SK-N-SH (cell line): ENCODE data around the gene CEP44. TPM values are rescaled to one million over a fixed set of nuclear protein-coding genes. Genes with fewer than 3 reads are reported as not detected.

ENCODE experiments used
- CTCF ChIA-PET: fragments of 300-600, 350-600 bp; formaldehyde crosslinking; extraction: SDS; loops from one replicate; lab custom pipeline; 2021; lab: Yijun Ruan, JAX
- POLR2A ChIA-PET: fragments of 350-600 bp; sonication (Branson Sonifier 250); formaldehyde crosslinking; extraction: SDS; loops from one replicate; lab custom pipeline; 2020; ENCODE audit warnings: antibody characterized with exemption, inconsistent platforms; lab: Yijun Ruan, JAX
- DNase-seq: peaks from one replicate; pipeline ENCODE4 v3.0.0; 2012
- H2AFZ ChIP-seq: fragments of 200-600 bp; sonication (generic); 2 replicates; pipeline ENCODE4 v1.8.1; 2016; ENCODE audit warnings: antibody characterized with exemption, mild to moderate bottlenecking, low read depth
- H3F3A ChIP-seq: fragments of 200-600 bp; sonication (generic); replicated peaks from 2 replicates; pipeline ENCODE3; 2016; ENCODE audit warnings: antibody characterized with exemption, mild to moderate bottlenecking; ENCODE audit not compliant: insufficient read depth
- H3K27ac ChIP-seq, 2 experiments: fragments of 200-500 bp in 1 of 2; fragments of 200-600 bp in 1 of 2; sonication (Bioruptor generic) in 1 of 2; sonication (generic), shearing (Covaris generic) in 1 of 2; 2 replicates each; pipeline versions ENCODE4 v1.5.1 to v1.6.1; 2014 to 2016; ENCODE audit warnings: low read depth in 2 of 2, inconsistent platforms in 1 of 2, low read length in 1 of 2, mild to moderate bottlenecking in 1 of 2, mixed read lengths in 1 of 2
- H3K27me3 ChIP-seq: fragments of 200-600 bp; sonication (generic), shearing (Covaris generic); 2 replicates; pipeline ENCODE4 v1.6.1; 2016; ENCODE audit warnings: mixed run types; ENCODE audit not compliant: insufficient read depth
- H3K36me3 ChIP-seq, 2 experiments: fragments of 200-500 bp in 1 of 2; fragments of 200-600 bp in 1 of 2; sonication (Bioruptor generic) in 1 of 2; sonication (generic) in 1 of 2; replicated peaks in 1 of 2; 2 replicates each; pipeline versions ENCODE3 to v1.5.1; 2014 to 2016; ENCODE audit warnings: low read length in 1 of 2, mild to moderate bottlenecking in 1 of 2; ENCODE audit not compliant: insufficient read depth in 2 of 2, control insufficient read depth in 1 of 2
- H3K4me1 ChIP-seq, 2 experiments: fragments of 200-500 bp in 1 of 2; fragments of 200-600 bp in 1 of 2; sonication (Bioruptor generic) in 1 of 2; sonication (generic), shearing (Covaris generic) in 1 of 2; 2 replicates each; pipeline versions ENCODE4 v1.5.1 to v1.6.1; 2014 to 2016; ENCODE audit warnings: low read depth in 1 of 2, low read length in 1 of 2, mixed run types in 1 of 2; ENCODE audit not compliant: insufficient read depth in 2 of 2, control insufficient read depth in 1 of 2
- H3K4me2 ChIP-seq: fragments of 200-600 bp; sonication (generic), shearing (Covaris generic); 2 replicates; pipeline ENCODE4 v1.6.1; 2017; ENCODE audit warnings: mixed run types
- H3K4me3 ChIP-seq, 2 experiments: fragments of 200-500 bp in 1 of 2; fragments of 200-600 bp in 1 of 2; sonication (Bioruptor generic) in 1 of 2; sonication (generic), shearing (Covaris generic) in 1 of 2; 2 replicates each; pipeline versions ENCODE4 v1.5.1 to v1.8.1; 2014 to 2016; ENCODE audit warnings: low read depth in 2 of 2, inconsistent platforms in 1 of 2, low read length in 1 of 2, mild to moderate bottlenecking in 1 of 2, mixed read lengths in 1 of 2, moderate library complexity in 1 of 2
- H3K79me2 ChIP-seq: fragments of 200-600 bp; sonication (generic); 2 replicates; pipeline ENCODE4 v1.8.1; 2017; ENCODE audit warnings: mild to moderate bottlenecking; ENCODE audit not compliant: insufficient read depth
- H3K9ac ChIP-seq: fragments of 200-600 bp; sonication (generic); 2 replicates; pipeline ENCODE4 v1.6.1; 2017; ENCODE audit warnings: mixed run types
- H3K9me2 ChIP-seq: fragments of 200-600 bp; sonication (generic); 2 replicates; pipeline ENCODE4 v1.6.1; 2017; ENCODE audit warnings: mixed run types
- H3K9me3 ChIP-seq: fragments of 200-600 bp; sonication (generic); 2 replicates; pipeline ENCODE4 v1.6.1; 2017; ENCODE audit warnings: mixed run types, mild to moderate bottlenecking, moderate library complexity
- H4K20me1 ChIP-seq: fragments of 200-600 bp; sonication (generic); 2 replicates; pipeline ENCODE4 v1.6.1; 2017; ENCODE audit warnings: mild to moderate bottlenecking, mixed run types; ENCODE audit not compliant: insufficient read depth
- ELF1 ChIP-seq: IDR thresholded peaks from 2 replicates; pipeline ENCODE4 v1.4.0; 2012
- EP300 ChIP-seq, 2 experiments: IDR thresholded peaks; 2 replicates each; pipeline versions ENCODE4 v1.4.0 to v1.6.1; 2012; ENCODE audit warnings: borderline replicate concordance in 1 of 2, low read depth in 1 of 2, low read length in 1 of 2
- EZH2phosphoT487 ChIP-seq: fragments of 200-600 bp; sonication (generic); IDR thresholded peaks from 2 replicates; pipeline ENCODE4 v1.6.1; 2017; ENCODE audit warnings: low read depth, mixed run types, mild to moderate bottlenecking, antibody characterized with exemption, moderate library complexity, borderline replicate concordance
- FOXM1 ChIP-seq: IDR thresholded peaks from 2 replicates; pipeline ENCODE4 v1.4.0; 2012; ENCODE audit warnings: low read depth, mild to moderate bottlenecking
- GABPA ChIP-seq: IDR thresholded peaks from 2 replicates; pipeline ENCODE4 v1.4.0; 2012; ENCODE audit warnings: low read depth, mild to moderate bottlenecking
- GATA2 ChIP-seq: sonication (generic); formaldehyde crosslinking; IDR thresholded peaks from 2 replicates; pipeline ENCODE4 v1.5.0; 2020; ENCODE audit warnings: mild to moderate bottlenecking, missing genetic modification reagents
- IRF3 ChIP-seq: fragments of 150-350 bp; IDR thresholded peaks from 2 replicates; pipeline ENCODE4 v1.6.1; 2016; ENCODE audit warnings: mild to moderate bottlenecking, low read depth, low read length
- JUND ChIP-seq: IDR thresholded peaks from 2 replicates; pipeline ENCODE4 v1.4.0; 2012
- MAX ChIP-seq: IDR thresholded peaks from 2 replicates; pipeline ENCODE4 v1.4.0; 2012; ENCODE audit warnings: low read depth
- MXI1 ChIP-seq: IDR thresholded peaks from 2 replicates; pipeline ENCODE4 v1.6.1; 2012; ENCODE audit warnings: mild to moderate bottlenecking, low read depth, low read length, improper control_type of control experiment
- NFIC ChIP-seq: IDR thresholded peaks from 2 replicates; pipeline ENCODE4 v1.4.0; 2012; ENCODE audit warnings: borderline replicate concordance
- NRF1 ChIP-seq: IDR thresholded peaks from 2 replicates; pipeline ENCODE4 v1.6.1; 2012; ENCODE audit warnings: low read depth, mild to moderate bottlenecking, low read length
- PBX3 ChIP-seq: IDR thresholded peaks from 2 replicates; pipeline ENCODE4; 2012
- POLR2AphosphoS5 ChIP-seq: IDR thresholded peaks from 2 replicates; pipeline ENCODE4 v1.6.1; 2012; ENCODE audit warnings: low read depth, low read length
- RCOR1 ChIP-seq: fragments of 150-350 bp; IDR thresholded peaks from 2 replicates; pipeline ENCODE4 v1.6.1; 2017; ENCODE audit warnings: antibody characterized with exemption, low read length
- REST ChIP-seq: IDR thresholded peaks from 2 replicates; pipeline ENCODE4 v1.6.1; 2012; ENCODE audit warnings: mild to moderate bottlenecking, low read depth, low read length, moderate library complexity
- SMC3 ChIP-seq: IDR thresholded peaks from 2 replicates; pipeline ENCODE4 v1.6.1; 2012; ENCODE audit warnings: low read depth, low read length, improper control_type of control experiment
- TCF12 ChIP-seq: IDR thresholded peaks from 2 replicates; pipeline ENCODE4 v1.4.0; 2012
- USF2 ChIP-seq: fragments of 150-350 bp; IDR thresholded peaks from 2 replicates; pipeline ENCODE4 v1.6.1; 2017; ENCODE audit warnings: antibody characterized with exemption, low read length, low read depth, borderline replicate concordance
- YY1 ChIP-seq: IDR thresholded peaks from 2 replicates; pipeline ENCODE4 v1.4.0; 2012; ENCODE audit warnings: low read depth, mild to moderate bottlenecking
- ZBTB33 ChIP-seq: IDR thresholded peaks from 2 replicates; pipeline ENCODE4 v1.4.0; 2012; ENCODE audit warnings: low read depth, borderline replicate concordance
- WGBS: methylation state at CpG from one replicate; pipeline ENCODE4 v1.1.6; 2017; ENCODE audit warnings: low lambda C conversion rate; 5-methylcytosine and 5-hydroxymethylcytosine counted together
- polyA plus RNA-seq, 3 experiments: library from polyadenylated mRNA; depleted of rRNA; stranded (reverse); fragments of >200 nt; gene quantifications; 2 replicates each; pipeline ENCODE4 v1.2.3, GENCODE V29; 2012

The CEP44 gene
- polyA plus RNA-seq (2012; rRNA removed), result 3.8 and 7.3 TPM in 2 replicates
- 5.0 and 5.4 TPM in 2 replicates for polyA plus RNA-seq (2012; cell fraction: cytosol; rRNA removed)
- polyA plus RNA-seq (2012; cell fraction: nucleus; rRNA removed), result 7.8 and 16.3 TPM in 2 replicates

- ChIA-PET CTCF (interaction anchor here (1.0 to 1.5 kb wide), 5 partner anchors 16 to 61 kb away, joined by 3 to 7 read pairs (median 4); no protein-coding TSS in a partner anchor), POLR2A (interaction anchor here (1.0 to 2.1 kb wide), 7 partner anchors 15 to 274 kb away, joined by 3 to 7 read pairs (median 3); no protein-coding TSS in a partner anchor)
- peaks cover 3% of the 10 kb centered on the region for H3F3A ChIP-seq
- H3K4me2 ChIP-seq, result peak within 1 kb of the TSS; percentile 80
- DNase-seq, result peak; percentile 68
- peaks cover 4 to 9% of the 10 kb centered on the region in 2 experiments; a peak in 2 of 4 replicates for H3K4me1 ChIP-seq
- peak within 1 kb of the TSS; percentile 96 for H2AFZ ChIP-seq
- H3K27ac ChIP-seq, result peak within 1 kb of the TSS; percentile 99
- no peak for TF ChIP-seq EZH2phosphoT487
- TF ChIP-seq FOXM1, result peak; percentile 63
- no peak for TF ChIP-seq NFIC
- peak; percentile 77; the same call in 1 of the 2 replicates for TF ChIP-seq MAX
- TF ChIP-seq NRF1, result peak; percentile 41; the same call in 1 of the 2 replicates
- no peak for TF ChIP-seq JUND
- TF ChIP-seq RCOR1, result no peak
- peak; percentile 68 for TF ChIP-seq POLR2AphosphoS5
- no peak for TF ChIP-seq REST
- no peak for TF ChIP-seq IRF3
- 0 out of 2 replicates have a peak, but pooled peaks have one; percentile 16 for TF ChIP-seq ZBTB33
- no peak for TF ChIP-seq USF2
- TF ChIP-seq TCF12, result 0 out of 2 replicates have a peak, but pooled peaks have one; percentile 35
- TF ChIP-seq PBX3, result no peak
- peak; percentile 75 for TF ChIP-seq YY1
- TF ChIP-seq GABPA, result peak; percentile 85
- TF ChIP-seq EP300 (IDR thresholded peaks at IDR 0.05; ENCODE audit: borderline replicate concordance in 1 of 2, low read depth in 1 of 2, low read length in 1 of 2), result peak; percentile 72 to 94; a peak in 3 of 4 replicates
- peak; percentile 15; the same call in 1 of the 2 replicates for TF ChIP-seq MXI1
- TF ChIP-seq SMC3, result no peak
- no peak for TF ChIP-seq GATA2
- peak; percentile 93 for TF ChIP-seq ELF1
- no peaks in the 10 kb centered on the region for H3K9me2 ChIP-seq
- H3K9me3 ChIP-seq, result peaks cover 10% of the 10 kb centered on the region; the same call in 1 of the 2 replicates
- WGBS, result under 1% methylated on average over 31 of the region's 52 CpGs
- peaks cover 8 to 22% of the 10 kb centered on the region in 2 experiments for H3K36me3 ChIP-seq
- no peaks in the 10 kb centered on the region for H4K20me1 ChIP-seq
- peak within 1 kb of the TSS; percentile 93 to 98 for H3K4me3 ChIP-seq
- H3K9ac ChIP-seq, result peak within 1 kb of the TSS; percentile 97
- H3K79me2 ChIP-seq, result peaks cover 87% of the 10 kb centered on the region
- no peaks in the 10 kb centered on the region for H3K27me3 ChIP-seq
Measured at GRCh38 chr4:174283507-174284471, at the start of gene CEP44, which contains the start of gene FBXO8. TSS of gene CEP44 (plus strand) at chr4:174283911. CDS start at chr4:174299122, 15,211 bp downstream. TSS of gene FBXO8 (minus strand) at chr4:174283667. CDS start at chr4:174263092, 20,575 bp downstream.
